Measurements from ENCODE around the gene KIDINS220. TPM values are rescaled to one million over a fixed set of nuclear protein-coding genes. Genes with fewer than 3 reads are reported as not detected.

KIDINS220 gene
- total and polyA plus RNA-seq, 4 donors: 8.1 to 50.9 (median 30.8) TPM

GRCh38 chr2:8870441-8870840, 33.0 kb upstream of the KIDINS220 start (continued):
- TF ChIP-seq FOXA1 (IDR thresholded peaks at IDR 0.05) (no peak), GABPA (IDR thresholded peaks at IDR 0.05 in 1 of 2, conservative IDR thresholded peaks at IDR 0.05 in 1 of 2) (no peak), TAF1 (conservative IDR thresholded peaks at IDR 0.05) (no peak), SP1 (IDR thresholded peaks at IDR 0.05) (no peak), YY1 (IDR thresholded peaks at IDR 0.05) (no peak), HNF4A (conservative IDR thresholded peaks at IDR 0.05) (no peak), ZBTB33 (IDR thresholded peaks at IDR 0.05) (no peak), RAD21 (IDR thresholded peaks at IDR 0.05) (no peak), HNF4G (IDR thresholded peaks at IDR 0.05) (no peak), JUND (IDR thresholded peaks at IDR 0.05) (no peak)

- Histone ChIP-seq H3K9me3 (ENCODE audit: control insufficient read depth in 4 of 4, low read length in 3 of 4) (no peaks in the 10 kb centered on the region), H3K9ac (ENCODE audit: low read depth in 1 of 2, low read length in 2 of 2) (no peak overlapping the region), H3K4me3 (ENCODE audit: low read depth in 1 of 3, low read length in 3 of 3) (no peak overlapping the region), H3K4me1 (ENCODE audit: control insufficient read depth in 4 of 4, insufficient read depth in 4 of 4, low read length in 3 of 4) (no peaks in the 10 kb centered on the region), H3K27ac (ENCODE audit: low read depth in 1 of 2, low read length in 2 of 2) (no peak overlapping the region), H3K27me3 (ENCODE audit: control insufficient read depth in 4 of 4, insufficient read depth in 4 of 4, low read length in 3 of 4) (no peaks in the 10 kb centered on the region), H3K36me3 (ENCODE audit: control insufficient read depth in 4 of 4, insufficient read depth in 3 of 4, low read depth in 1 of 4, low read length in 3 of 4) (no peaks in the 10 kb centered on the region)
- WGBS: 85% methylated on average over 3 of the region's 3 CpGs
- TF ChIP-seq RXRA (IDR thresholded peaks at IDR 0.05) (no peak), NR2F2 (IDR thresholded peaks at IDR 0.05) (no peak), GABPA (IDR thresholded peaks at IDR 0.05 in 1 of 2, conservative IDR thresholded peaks at IDR 0.05 in 1 of 2) (no peak), EGR1 (IDR thresholded peaks at IDR 0.05; ENCODE audit: low read depth in 2 of 2) (no peak), HNF4G (IDR thresholded peaks at IDR 0.05) (no peak)
- DNase-seq (ENCODE audit: low spot score): no peak
These were observed 29.9 kb upstream of the KIDINS220 start for GRCh38 chr2:8867363-8867762.

DNA sequence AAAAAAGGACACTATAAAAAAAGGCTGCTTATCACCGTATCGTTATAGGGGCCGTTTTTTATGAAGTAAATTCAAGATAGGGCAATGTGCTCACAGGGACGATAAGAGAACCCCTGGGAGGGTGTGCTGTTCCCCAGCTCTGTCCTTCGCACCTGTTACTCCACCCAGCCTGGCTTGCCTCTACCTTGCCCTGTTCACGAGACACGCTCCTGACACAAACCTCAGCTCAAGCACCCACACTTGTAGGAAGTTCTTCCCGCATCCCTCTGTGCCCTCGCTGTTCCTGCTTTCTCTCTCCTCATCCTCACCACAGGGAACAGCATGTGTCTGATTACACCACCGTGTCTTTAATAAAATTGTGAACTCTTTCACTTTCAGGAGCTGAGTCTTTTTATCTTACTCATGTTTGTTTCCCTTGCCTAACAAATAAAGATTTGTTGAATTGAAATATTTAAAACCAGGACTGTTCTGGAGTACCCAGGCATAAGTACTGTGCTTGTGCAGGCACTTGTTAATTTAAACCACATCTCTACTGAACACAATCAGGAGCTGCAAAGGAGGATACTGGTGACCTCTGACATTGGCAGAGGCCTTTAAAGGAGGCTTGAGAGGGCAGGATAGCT, 26.0 kb upstream of the KIDINS220 start:
- Histone ChIP-seq H3K27ac (ENCODE audit: low read depth in 1 of 2, low read length in 2 of 2) (no peak overlapping the region), H3K4me3 (ENCODE audit: low read depth in 1 of 3, low read length in 3 of 3) (no peak overlapping the region), H3K36me3 (ENCODE audit: control insufficient read depth in 4 of 4, insufficient read depth in 3 of 4, low read depth in 1 of 4, low read length in 3 of 4) (no peaks in the 10 kb centered on the region), H3K4me1 (ENCODE audit: control insufficient read depth in 4 of 4, insufficient read depth in 4 of 4, low read length in 3 of 4) (no peaks in the 10 kb centered on the region), H3K9me3 (ENCODE audit: control insufficient read depth in 4 of 4, low read length in 3 of 4) (no peaks in the 10 kb centered on the region), H3K27me3 (ENCODE audit: control insufficient read depth in 4 of 4, insufficient read depth in 4 of 4, low read length in 3 of 4) (no peaks in the 10 kb centered on the region), H3K9ac (ENCODE audit: low read depth in 1 of 2, low read length in 2 of 2) (no peak overlapping the region)
- no peak for DNase-seq (ENCODE audit: low spot score)
- TF ChIP-seq TAF1 (conservative IDR thresholded peaks at IDR 0.05) (no peak), ZBTB33 (IDR thresholded peaks at IDR 0.05) (no peak), RAD21 (IDR thresholded peaks at IDR 0.05) (no peak), EGR1 (IDR thresholded peaks at IDR 0.05; ENCODE audit: low read depth in 2 of 2) (no peak)
- 86% methylated on average over 10 of the region's 10 CpGs for WGBS
